NCI-H774 (cell line): ENCODE data around the gene GNPAT.
"Not testable (repeated sequence)": the region's sequence is repeated elsewhere in the genome, so short reads cannot be mapped to it uniquely, and the experiment has no call there.

Experiments used
- DNase-seq: peaks from one replicate; lab custom pipeline; 2025; lab: John Stamatoyannopoulos, UW

The GNPAT gene

DNA sequence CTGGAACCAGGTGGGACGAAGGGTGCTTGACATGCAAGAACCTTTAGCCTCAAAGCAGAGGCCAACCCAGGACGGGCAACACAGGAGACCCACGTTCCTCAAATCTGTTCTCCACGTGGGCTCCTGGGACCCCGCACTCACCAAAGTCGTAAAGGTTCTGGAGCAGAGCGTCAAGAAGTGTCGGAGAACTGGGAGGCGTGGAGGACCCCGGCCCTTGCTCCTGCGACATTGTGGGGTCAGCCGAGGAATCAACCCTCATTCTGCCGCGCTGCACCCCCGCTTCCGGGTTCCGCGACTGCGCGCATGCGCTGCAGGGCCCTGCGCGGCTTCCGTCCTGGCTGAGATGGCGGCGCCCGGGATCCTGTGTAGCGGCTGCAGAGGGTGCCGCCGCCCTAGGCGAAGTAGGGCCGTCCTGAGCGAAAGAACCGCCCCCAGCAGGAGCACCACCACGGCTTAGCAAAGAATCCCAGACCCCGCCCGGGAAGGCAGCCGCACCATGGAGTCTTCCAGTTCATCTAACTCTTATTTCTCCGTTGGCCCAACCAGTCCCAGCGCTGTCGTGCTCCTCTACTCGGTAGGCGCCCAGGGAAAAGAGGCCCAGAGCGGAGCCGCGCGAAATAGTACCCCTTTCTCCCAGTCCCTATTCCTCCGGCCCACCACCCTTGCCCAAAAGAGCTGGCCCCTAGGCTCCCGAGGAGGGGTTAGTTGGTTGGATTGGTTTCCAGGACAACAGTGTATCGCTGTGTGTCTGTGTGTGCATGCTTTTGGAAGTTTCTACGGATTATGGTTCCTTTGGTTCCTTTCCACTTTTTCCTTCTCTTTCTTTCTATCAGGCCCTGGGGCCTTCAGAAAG lies at the start of gene GNPAT:
GNPAT (plus strand) TSS at position 330 of the 853 bp plus-strand sequence; CDS start at position 497, 167 bp downstream.
- peak; percentile 85 for DNase-seq

DNA sequence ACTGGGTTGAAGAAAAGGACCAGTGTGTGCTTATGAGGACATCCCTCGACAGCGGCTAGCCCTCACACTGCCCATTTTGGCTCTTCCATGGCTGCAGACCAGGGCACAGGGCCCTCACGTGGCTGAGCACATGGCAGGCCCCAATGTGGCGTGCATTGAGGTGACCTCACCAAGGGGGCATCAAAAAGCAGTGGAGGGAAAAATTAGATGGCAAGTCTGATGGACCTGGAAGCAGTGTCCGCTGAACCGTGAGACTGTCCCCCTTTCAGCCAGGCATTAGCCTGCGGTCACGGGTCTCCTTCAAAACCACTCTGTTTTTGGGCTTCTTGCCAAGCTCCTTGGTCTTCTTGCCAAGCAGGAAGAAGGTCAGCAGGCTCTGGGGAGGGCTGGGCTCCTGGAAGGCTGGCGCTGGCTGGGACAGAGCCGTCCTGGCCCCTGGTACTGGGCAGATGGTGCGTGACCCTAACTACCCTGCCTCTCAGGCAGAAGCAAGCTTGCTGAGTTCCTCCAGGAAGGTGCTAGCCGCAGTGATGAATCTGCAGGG lies 48.3 kb upstream of the GNPAT start:
- no peak for DNase-seq

DNA sequence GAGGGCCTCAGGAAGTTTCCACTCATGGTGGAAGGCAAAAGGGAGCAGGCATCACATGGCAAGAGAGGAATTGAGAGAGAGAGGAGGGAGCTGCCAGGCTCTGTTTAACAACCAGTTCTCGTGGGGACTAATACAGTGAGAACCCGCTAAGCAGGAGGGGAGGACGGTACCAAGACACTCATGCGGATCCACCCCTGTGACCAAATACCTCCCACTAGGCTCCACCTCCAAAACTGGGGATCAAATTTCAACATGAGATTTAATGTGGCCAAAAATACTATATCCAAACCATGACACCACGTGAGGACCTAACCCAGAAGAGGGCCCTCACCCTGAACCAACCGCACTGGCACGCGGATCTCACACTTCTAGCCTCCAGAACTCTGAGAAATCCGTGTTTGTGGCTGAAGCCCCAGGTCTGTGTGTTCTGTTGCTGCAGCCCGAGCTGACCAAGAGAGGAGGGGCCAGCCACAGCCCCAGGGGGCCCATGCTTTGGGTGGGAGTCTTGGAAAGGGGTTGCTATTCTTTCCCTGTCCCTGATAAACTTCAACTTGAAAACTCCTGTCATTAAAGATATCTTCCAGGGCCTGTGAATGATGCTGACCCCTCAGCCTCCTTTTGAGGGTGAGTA lies 47.2 kb upstream of the GNPAT start:
- no peak for DNase-seq

DNA sequence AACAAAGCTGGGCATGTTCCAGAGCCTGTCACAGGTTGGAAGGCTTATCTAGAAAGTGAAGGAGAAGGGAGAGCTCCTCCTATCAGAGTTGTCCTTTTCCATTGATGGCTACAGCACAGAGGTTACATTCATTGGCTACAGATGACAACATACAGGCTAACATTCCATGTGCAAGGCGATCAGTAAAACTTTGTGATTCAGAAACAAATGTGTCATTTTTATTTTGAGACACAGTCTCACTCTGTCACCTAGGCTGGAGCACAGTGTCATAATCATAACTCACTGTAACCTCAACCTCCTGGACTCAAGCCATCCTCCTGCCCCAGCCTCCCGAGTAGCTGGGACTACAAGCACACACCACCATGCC lies 46.6 kb upstream of the GNPAT start:
- DNase-seq = no peak

DNA sequence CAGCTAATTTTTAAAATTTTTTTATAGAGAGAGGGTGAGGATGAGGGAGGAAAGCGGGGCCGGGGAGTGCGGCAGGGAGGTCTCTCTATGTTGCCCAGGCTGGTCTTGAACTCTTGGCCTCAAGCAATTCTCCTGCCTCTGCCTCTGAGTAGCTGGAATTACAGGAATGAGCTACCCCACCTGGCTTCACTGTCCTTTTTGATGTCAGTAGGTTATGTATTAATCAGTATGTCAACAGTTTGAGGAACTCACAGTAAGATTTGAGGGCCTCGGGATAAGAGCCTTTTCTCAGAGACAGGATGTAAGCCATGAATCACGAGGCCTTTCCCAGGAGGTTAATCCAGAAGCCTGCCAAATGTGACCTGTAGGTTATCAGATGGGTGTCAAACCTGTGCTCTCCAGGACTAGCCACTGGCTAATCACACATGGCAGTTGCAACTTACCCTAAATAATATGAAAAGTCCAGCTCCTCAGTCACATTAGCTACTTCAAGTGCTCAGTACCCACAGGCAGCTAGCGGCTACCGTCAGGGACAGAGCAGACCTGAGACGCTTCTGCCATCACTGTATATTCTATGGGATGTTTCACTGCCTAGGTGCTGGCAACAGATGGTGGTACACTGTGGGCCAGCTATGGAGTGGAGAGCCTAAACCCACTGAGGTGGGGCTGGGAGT lies 46.0 kb upstream of the GNPAT start:
- DNase-seq = no peak

DNA sequence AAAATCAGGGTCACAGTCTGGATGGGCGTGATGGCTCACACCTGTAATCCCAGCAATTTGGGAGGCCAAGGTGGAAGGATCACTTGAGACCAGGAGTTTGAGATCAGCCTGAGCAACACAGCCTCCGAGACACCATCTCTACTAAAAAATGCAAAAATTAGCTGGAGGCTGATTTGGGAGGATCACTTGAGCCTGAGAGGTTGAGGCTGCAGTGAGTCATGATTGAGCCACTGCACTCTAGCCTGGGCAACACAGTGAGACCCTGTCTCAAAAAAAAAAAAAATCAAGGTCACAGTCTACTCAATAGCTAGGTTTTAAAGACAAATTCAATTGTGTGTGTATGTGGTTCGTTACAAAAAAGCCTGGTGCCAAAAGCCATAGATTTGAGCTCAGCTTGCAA lies 44.7 kb upstream of the GNPAT start:
- DNase-seq = no peak

DNA sequence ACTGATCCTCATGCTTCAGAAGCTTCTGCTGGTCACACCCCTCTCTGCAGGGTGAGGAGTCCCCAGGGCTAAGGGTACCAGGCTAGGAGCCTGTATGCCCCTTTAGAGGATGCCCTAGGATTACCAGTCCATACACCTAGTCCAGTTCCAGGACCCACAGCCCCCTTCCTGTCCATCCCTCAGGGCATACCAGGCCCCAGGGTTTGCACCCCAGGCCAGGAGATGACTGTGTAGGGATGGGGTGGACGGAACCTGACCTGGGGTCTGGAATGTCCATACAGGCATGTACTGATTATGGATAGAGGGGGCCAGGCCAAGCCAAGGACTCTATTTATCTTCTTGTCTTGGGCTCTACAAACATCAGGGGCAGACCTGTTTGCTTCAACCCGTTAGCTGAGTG lies 44.3 kb upstream of the GNPAT start:
- DNase-seq = no peak

DNA sequence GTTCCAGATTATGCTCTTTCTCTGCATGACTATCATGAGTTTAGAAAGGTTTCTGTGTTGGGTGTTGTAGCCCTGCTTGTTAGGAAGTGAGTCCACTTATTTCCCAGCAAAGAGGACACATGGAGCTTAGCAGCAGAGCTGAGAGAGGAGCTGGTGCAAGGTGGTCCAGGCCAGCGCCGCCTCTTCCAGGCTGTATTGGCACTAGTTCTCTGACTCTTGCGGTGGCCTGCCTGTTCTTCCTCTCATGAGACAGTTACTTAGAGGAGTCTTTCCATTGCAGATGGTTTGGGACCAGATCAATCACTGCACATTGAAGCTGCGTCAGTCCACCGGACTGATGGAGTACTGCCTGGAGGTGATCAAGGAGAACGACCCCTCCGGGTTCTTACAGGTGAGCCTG lies 41.1 kb upstream of the GNPAT start:
- no peak for DNase-seq

DNA sequence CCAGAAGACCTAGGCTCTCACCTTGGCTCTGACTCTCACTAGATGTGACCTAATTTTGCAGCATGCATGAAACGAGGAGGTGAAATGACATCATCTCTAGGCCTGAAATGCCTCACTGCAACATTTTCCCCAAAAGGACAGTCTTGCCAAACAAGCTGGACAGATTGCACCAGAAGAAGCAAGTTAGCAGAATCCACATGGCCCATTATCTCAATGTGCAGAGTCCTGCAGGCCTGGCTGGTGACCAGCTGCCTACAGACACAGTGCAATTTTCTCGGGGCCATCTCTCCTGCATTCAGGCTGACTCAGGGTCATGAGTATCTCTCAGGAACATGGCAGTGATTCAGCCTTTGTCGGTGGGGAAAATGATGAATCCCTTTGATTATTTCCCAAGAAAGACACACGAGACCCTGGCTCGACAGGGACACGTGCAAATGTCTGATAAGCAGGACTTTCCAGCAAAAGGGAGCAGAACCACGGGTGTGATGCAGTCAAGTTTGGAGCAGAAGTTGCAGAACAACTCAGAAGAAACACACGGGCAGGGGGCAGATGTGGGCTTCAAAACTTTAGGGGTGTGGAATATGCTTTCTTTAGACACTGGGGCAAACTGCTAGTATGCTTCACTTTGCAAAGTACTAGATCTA lies 40.5 kb upstream of the GNPAT start:
- no peak for DNase-seq

DNA sequence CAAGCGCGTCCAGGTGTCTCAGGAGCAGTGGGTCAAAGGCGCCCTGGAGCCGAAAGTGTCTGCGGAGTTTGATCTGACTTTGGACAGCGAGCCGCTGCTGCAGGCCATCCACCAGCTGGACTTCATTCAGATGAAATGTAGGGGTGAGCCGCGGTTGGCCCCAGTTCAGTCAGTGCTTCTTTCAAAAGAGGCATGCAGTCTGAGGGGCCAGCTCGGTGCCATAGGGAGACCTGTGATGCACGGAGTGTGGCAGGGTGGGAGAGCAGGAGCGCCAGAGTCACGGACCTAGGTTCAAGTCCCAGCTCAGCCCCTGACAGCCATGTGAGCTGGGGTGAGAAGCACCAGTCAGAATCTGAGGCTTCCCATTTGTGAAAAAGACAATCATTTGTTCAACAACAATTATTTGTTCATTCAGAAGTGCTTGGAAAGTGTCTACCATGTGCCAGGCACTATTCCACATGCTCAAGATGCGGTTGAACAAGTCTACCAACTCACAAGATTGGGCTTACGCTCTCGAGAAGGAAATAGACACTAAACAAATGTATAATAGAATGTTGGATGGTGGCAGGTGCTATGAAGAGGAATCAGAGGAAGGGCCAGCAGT lies 39.5 kb upstream of the GNPAT start:
- no peak for DNase-seq

DNA sequence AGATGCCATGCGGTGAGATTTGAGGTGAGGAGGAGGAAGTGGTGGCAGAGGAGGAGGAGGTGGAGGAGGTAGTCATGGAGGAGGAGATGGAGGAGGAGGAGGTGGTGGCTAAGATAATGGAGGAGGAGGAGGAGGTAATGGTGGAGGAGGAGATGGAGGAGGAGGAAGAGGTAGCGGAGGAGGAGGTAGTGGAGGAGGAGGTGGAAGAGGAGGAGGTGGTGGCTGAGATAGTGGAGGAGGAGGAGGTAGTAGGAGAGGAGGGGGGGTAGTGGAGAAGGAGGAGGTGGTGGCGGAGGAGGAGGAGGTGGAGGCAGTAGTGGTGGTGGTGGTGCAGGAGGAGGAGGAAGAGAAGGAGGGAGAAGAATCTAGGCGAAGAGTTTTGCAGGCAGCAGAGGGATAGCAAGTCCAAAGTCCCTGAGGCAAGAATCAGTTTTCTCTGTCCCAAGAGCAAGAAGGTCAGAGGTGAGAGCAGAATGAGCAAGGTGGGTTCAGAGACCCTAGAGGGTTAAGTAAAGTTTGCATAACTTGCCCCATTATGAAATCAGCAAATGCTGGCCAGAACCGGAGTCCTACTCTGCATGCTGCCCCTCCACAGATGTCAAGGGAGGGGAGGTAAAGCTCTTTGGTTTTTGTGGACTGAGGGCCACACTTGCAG lies 38.9 kb upstream of the GNPAT start:
- no peak for DNase-seq

DNA sequence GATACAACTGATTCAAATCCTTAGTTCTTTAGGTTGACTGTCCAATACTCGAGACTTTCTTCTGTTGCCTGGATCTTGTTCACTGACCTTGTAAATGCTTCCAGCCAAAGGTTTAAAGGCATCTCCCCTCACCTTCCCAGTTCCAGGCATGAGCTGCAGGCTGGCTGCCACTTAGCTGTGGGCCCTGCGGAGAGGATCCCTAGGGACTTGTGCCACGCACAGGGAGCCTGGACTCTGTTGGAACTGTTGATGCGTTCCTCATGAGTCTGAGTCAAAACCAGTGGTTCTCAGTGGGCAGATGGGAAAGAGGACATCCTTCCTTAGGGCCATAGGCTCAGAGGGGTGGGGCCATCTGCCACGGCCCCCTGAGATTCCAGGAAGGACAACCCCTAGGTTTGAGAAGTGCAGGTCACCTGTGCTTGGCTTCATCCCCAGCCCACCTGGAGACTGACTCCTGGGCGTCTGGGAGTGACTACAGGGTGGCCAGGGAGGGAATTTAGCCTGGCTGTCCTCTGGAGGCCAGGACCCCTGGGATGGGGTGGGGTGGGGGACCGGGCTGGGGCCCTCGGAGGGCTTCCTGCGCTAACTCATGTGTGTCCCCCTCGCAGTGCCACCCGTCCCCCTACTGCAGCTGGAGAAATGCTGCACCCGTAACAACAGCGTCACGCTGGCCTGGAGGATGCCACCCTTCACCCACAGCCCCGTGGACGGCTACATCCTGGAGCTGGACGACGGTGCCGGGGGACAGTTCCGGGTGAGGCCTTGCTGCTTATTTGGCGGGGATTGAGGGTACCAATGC lies 37.6 kb upstream of the GNPAT start:
- no peak for DNase-seq

DNA sequence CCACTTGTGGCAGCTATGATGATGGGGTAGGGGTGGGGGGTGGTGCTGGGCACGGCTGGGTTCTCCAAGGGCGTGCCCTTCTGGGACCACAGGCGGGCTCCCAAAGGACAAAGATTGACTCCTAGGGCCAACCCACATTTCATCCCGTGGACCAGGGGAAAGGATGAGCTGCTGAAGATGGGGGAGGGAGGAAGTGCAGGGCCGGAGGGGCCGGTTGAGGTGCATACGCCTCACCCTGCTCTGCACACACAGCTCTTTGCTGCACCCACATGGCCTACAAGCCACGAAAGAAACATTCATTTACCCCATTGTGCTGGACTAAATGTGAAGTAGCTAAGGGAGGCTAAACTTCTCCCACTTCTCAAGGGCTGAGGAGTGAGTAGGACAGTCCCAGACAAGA lies 34.2 kb upstream of the GNPAT start:
- no peak for DNase-seq

DNA sequence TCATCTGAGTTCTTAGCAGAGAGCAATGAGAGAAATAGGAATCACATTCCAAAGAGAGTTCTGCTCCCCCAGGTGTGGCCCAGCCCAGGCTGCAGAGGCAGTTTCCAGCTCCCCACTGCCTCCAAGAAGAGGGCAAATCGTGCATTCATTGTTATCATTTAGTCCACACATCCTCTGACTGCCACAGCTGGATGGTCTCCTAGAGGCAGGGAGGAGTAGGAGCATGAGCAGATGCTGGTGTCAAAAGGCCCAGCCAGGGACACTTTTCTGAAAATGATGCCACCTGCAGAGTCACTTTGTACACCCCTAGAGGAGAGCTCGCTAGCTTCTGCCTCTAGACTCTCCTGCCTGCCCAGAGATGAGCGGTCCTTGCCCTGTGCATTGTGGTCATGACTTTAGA lies 33.6 kb upstream of the GNPAT start:
- DNase-seq = no peak

DNA sequence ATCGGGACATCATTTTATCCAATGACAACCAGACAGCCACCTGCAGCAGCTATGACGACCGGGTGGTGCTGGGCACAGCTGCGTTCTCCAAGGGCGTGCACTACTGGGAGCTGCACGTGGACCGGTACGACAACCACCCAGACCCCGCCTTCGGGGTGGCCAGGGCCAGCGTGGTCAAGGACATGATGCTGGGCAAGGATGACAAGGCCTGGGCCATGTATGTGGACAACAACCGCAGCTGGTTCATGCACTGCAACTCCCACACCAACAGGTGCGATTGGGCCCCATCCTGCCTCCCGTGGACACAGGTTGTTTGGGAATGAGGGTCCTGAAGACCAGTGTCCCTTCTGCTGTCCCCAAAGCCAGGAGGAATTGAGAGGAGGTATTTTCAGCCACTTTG lies 32.0 kb upstream of the GNPAT start:
- no peak for DNase-seq

DNA sequence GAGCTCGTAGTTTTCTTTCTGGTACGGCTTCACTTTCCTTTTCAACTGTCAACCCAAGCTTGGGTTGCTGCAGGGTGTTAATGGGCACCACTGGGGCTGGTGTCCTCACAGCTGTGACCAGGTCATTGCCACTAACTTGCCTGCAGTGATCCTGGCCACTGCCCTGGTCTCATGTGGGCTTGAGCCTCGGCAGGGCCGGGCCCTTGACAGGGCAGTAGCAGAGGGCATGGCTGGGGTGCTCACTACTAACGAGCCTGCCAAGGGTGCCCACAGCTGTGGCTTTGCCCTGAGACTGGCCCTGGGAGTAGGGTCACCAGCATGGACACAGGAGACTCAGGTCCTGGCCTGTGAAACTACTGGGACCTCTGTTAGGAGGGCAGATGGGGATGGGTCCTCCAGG lies 31.5 kb upstream of the GNPAT start:
- DNase-seq = no peak

DNA sequence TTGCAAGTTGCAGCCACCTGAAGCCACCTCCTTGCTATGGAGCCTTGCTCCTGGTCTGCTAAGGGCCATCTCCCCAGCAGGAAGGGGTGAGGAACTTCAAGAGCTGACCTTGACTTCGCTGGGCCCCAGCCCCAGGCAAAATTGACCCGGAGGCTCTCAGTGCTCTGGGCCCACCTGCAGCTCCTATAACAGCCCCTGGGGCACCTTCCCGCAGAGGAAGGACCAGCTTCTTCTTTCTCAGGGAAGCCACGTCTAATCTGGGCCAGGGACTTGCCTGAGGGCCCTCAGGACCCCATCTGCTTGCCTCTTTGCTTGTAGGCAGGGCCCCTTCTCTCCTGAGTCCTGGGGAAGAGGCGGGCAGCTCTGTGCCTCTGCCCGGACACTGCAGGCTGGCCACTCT lies 30.9 kb upstream of the GNPAT start:
- no peak for DNase-seq

DNA sequence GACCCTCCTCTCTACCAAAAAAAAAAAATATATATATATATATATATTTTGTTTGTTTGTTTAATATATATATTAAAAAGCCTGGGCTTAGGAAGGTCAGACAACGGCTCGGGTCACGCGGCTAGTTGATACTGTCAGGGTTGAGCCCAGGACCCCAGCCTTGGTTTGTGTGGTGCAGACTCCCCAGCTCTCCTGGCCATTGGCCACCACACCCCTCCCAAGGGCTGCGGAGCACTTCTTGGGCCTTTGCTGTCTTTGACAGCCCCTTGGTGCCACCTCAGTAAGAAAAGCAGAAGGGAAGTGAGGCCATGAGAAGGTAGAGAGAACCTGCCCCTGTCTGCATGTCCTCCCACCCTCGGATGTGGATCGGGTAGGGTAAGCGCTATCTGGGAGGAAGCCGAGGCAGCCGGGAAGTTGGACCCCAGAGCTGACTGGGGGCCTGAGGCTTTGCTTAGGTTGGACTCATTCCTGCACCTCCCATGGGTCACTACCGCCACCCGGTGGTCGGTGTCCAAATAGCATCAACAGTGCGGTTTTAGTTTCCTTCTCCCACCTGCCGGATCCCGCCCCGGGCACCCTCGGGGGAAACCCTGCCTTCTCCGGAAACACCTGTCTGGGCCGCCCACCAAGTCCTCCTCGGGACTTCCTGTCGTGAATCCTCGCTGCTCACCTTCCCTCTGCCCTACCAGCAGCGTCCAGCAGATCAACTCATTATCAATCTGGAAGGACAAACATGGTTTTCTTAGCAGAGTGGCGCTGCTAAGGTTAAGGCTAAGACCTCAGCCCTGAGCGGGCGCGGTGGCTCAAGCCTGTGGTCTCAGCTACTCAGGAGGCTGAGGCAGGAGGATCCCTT lies 29.8 kb upstream of the GNPAT start:
- peak; percentile 84 for DNase-seq

DNA sequence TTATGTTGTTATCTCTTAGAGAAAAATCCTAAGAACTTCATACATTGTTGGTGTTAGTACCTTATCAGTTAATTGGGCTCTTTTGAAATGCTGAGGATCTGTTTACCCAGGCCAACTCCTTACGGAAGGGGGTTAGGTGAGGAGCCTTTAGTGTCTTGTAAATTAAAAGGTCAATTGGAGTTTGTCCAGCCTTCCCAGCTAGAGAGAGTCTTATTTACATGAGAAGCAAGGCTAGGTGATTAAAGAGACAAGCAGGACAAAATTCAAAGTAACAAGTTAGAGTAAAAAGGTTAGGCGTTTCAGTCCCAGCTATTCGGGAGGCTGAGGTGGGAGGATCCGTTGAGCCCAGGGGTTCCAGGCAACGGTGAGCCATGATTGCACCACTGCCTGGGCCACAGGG lies 28.7 kb upstream of the GNPAT start:
- not testable (repeated sequence) for DNase-seq
